ENCODE results near the gene OTULINL. TPM values are rescaled to one million over a fixed set of nuclear protein-coding genes. Genes with fewer than 3 reads are reported as not detected.

The OTULINL gene
- total RNA-seq, 1 donor from 2014 or later, result 3.8 TPM

DNA sequence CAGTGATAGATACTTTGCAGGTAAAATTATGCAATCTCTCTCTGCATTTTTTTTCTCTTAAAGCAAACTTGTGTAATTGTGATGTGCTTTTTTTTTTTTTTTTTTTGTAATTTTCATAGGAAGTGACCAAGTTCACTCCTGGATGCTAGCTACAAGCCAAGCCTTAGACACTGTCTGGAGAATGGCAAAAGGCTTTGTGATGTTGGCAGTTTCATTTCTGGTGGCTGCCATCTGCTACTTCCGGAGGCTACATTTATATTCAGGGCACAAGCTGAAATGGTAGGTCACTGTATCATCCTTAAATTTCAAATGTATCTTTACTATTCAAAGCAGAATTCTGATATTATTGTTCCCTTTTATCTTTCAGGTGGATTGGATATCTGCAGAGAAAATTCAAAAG is 19.3 kb downstream of the OTULINL start:
- Mint-ChIP-seq H3K9me3 (peaks cover 3% of the 10 kb centered on the region), H3K27ac (no peak overlapping the region), H3K36me3 (peaks cover 3% of the 10 kb centered on the region), H3K27me3 (ENCODE audit: low read depth) (no peaks in the 10 kb centered on the region), H3K4me1 (no peaks in the 10 kb centered on the region), H3K4me3 (no peak overlapping the region)
- TF ChIP-seq, protein P1, sequence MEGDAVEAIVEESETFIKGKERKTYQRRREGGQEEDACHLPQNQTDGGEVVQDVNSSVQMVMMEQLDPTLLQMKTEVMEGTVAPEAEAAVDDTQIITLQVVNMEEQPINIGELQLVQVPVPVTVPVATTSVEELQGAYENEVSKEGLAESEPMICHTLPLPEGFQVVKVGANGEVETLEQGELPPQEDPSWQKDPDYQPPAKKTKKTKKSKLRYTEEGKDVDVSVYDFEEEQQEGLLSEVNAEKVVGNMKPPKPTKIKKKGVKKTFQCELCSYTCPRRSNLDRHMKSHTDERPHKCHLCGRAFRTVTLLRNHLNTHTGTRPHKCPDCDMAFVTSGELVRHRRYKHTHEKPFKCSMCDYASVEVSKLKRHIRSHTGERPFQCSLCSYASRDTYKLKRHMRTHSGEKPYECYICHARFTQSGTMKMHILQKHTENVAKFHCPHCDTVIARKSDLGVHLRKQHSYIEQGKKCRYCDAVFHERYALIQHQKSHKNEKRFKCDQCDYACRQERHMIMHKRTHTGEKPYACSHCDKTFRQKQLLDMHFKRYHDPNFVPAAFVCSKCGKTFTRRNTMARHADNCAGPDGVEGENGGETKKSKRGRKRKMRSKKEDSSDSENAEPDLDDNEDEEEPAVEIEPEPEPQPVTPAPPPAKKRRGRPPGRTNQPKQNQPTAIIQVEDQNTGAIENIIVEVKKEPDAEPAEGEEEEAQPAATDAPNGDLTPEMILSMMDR (IDR thresholded peaks at IDR 0.05; ENCODE audit: unreplicated experiment), result no peak
- no peak for DNase-seq (ENCODE audit: low spot score in 2 of 2, unreplicated experiment in 2 of 2)

DNA sequence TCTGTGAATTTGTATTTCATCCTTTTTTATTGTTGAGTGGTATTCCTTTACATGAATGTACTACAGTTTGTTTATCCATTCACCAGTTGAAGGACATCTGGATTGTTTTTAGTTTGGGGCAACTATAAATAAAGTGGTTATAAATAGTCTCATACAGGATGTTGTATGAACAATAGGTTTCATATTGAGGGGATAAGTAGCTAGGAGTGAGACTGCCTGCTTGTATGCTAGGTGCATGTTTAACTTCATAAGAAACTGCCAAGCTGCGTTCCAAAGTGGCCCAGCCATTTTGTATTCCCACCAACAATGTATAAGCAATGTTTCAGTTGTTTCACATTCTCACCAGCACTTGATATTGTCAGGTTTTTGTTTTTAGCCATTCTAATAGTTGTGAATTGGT is 21.5 kb downstream of the OTULINL start:
- peaks cover 2% of the 10 kb centered on the region for H3K4me1 Mint-ChIP-seq
- H3K4me3 Mint-ChIP-seq, result no peak overlapping the region
- peaks cover 3% of the 10 kb centered on the region for H3K36me3 Mint-ChIP-seq
- DNase-seq (ENCODE audit: low spot score in 2 of 2, unreplicated experiment in 2 of 2), result no peak
- H3K27ac Mint-ChIP-seq, result no peak overlapping the region
- no peaks in the 10 kb centered on the region for H3K27me3 Mint-ChIP-seq (ENCODE audit: low read depth)
- TF ChIP-seq, protein P1 (IDR thresholded peaks at IDR 0.05; ENCODE audit: unreplicated experiment), result no peak
- H3K9me3 Mint-ChIP-seq, result peaks cover 3% of the 10 kb centered on the region

DNA sequence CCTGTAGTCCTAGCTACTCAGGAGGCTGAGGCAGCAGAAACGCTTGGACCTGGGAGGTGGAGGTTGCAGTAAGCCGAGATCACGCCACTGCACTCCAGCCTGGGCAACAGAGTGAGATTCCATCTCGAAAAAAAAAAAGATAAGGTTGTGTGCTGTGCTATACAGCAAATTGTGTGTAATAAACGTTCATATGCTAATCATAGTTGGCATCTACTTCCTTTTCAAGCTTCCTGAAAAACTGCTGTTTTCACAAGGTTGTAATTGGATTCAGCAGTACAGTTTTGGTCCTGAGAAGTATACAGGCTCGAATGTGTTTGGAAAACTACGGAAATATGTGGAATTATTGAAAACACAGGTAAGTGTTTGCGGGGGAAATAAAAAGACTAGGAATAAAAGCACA is 25.5 kb downstream of the OTULINL start:
- H3K27ac Mint-ChIP-seq, result no peak overlapping the region
- TF ChIP-seq, protein P1 (IDR thresholded peaks at IDR 0.05; ENCODE audit: unreplicated experiment), result no peak
- H3K4me1 Mint-ChIP-seq, result peaks cover 8% of the 10 kb centered on the region
- no peak overlapping the region for H3K4me3 Mint-ChIP-seq
- H3K27me3 Mint-ChIP-seq (ENCODE audit: low read depth), result no peaks in the 10 kb centered on the region
- H3K36me3 Mint-ChIP-seq, result peaks cover 1% of the 10 kb centered on the region
- peaks cover 3% of the 10 kb centered on the region for H3K9me3 Mint-ChIP-seq
- DNase-seq (ENCODE audit: low spot score in 2 of 2, unreplicated experiment in 2 of 2), result no peak

DNA sequence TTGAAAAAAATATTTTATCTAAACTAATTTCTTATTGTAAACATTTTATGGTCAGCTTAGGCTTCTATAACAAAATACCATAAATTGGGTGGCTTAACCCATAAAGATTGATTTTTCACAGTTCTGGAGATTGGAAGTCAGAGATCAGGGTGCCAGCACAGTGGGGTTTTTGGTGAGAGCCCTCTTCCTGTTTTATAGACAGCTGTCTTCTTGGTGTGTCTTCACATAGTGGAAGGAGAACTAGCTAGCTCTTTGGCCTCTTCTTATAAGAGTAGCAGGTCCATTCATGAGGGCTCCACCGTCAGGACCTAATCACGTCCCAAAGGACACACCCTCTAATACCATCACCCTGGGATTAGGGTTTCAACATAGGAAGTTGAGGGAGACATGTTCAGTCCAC is 26.6 kb downstream of the OTULINL start:
- Mint-ChIP-seq H3K4me3 (no peak overlapping the region), H3K27me3 (ENCODE audit: low read depth) (no peaks in the 10 kb centered on the region), H3K36me3 (no peaks in the 10 kb centered on the region), H3K27ac (no peak overlapping the region), H3K4me1 (peaks cover 8% of the 10 kb centered on the region), H3K9me3 (no peaks in the 10 kb centered on the region)
- no peak for DNase-seq (ENCODE audit: low spot score in 2 of 2, unreplicated experiment in 2 of 2)
- TF ChIP-seq, protein P1 (IDR thresholded peaks at IDR 0.05; ENCODE audit: unreplicated experiment), result no peak

DNA sequence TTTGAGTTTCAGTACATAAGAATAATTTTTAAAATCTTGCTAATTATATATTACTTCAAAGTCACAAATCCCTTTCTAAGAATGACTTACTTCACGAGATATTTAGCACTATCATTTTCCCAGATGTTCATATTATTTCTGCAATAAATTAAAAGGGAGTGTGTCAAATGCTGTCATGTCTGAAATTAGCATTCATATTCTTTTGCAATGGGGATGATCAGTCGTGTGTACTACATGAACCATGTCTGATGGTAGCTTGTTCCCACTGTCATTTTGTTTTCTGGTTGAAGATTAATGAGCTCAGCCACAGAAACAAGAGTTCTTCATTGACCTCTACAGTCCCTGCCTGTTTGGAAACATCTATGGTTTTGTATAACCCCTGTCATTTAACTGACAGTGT is 30.1 kb downstream of the OTULINL start:
- no peaks in the 10 kb centered on the region for H3K27me3 Mint-ChIP-seq (ENCODE audit: low read depth)
- H3K9me3 Mint-ChIP-seq, result no peaks in the 10 kb centered on the region
- H3K36me3 Mint-ChIP-seq, result no peaks in the 10 kb centered on the region
- H3K27ac Mint-ChIP-seq, result no peak overlapping the region
- TF ChIP-seq, protein P1 (IDR thresholded peaks at IDR 0.05; ENCODE audit: unreplicated experiment), result no peak
- peaks cover 8% of the 10 kb centered on the region for H3K4me1 Mint-ChIP-seq
- DNase-seq (ENCODE audit: low spot score in 2 of 2, unreplicated experiment in 2 of 2), result no peak
- H3K4me3 Mint-ChIP-seq, result no peak overlapping the region

DNA sequence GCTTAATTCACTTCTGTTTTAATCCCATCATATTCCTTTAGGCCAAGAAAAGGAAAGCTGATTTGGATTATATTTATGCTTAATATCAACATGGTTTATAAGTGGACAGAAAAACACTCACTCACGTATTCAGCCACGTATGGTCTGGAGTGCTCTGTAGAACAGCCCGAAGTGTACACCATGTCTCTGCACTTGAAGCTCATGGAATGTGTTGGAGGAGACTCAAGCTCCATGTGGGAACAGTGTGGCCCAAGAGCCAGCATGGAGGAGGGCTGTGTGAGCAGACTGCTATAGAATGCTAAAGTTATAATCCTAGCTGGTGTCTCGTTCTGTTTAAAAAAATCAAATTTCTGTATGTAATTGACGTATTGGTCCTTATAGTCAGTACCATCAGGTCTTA is 32.9 kb downstream of the OTULINL start:
- no peaks in the 10 kb centered on the region for H3K36me3 Mint-ChIP-seq
- no peaks in the 10 kb centered on the region for H3K9me3 Mint-ChIP-seq
- no peak overlapping the region for H3K27ac Mint-ChIP-seq
- peaks cover 4% of the 10 kb centered on the region for H3K27me3 Mint-ChIP-seq (ENCODE audit: low read depth)
- peaks cover 6% of the 10 kb centered on the region for H3K4me1 Mint-ChIP-seq
- no peak overlapping the region for H3K4me3 Mint-ChIP-seq
- DNase-seq (ENCODE audit: low spot score in 2 of 2, unreplicated experiment in 2 of 2), result no peak
- TF ChIP-seq, protein P1 (IDR thresholded peaks at IDR 0.05; ENCODE audit: unreplicated experiment), result no peak

Measured in mesothelial cell of epicardium (in vitro differentiated cells).